Naive thymus-derived CD4-positive, alpha-beta T cell (primary cell): ENCODE measurements around the gene ADCYAP1R1. TPM values are rescaled to one million over a fixed set of nuclear protein-coding genes. Genes with fewer than 3 reads are reported as not detected.

Experiments used
- ATAC-seq: fragments of 150-1000 bp; cut with Tn5 transposase; 2 replicates; pipeline ENCODE4 v1.10.0; 2021; ENCODE audit warnings: mild to moderate bottlenecking, moderate library complexity
- CTCF ChIA-PET: fragments of 350-600 bp; sonication (Branson Sonifier 250); formaldehyde crosslinking; loops from one replicate; lab custom pipeline; 2021; ENCODE audit warnings: antibody characterized with exemption; lab: Charles Lee
- POLR2A ChIA-PET: fragments of 350-600 bp; sonication (Branson Sonifier 250); formaldehyde crosslinking; loops from one replicate; lab custom pipeline; 2021; ENCODE audit warnings: antibody characterized with exemption, inconsistent platforms; lab: Charles Lee
- DNase-seq, 9 donors: peaks; one replicate each; pipeline versions ENCODE4 v3.0.0 to v3.0.0-alpha.2; 2020 to 2022; ENCODE audit warnings: mixed read lengths in 1 of 9
- H3K27ac ChIP-seq: one replicate; pipeline ENCODE4 v1.7.0; 2013; ENCODE audit warnings: mild to moderate bottlenecking, low read depth, low read length, moderate library complexity
- H3K27me3 ChIP-seq, 2 donors: one replicate each; pipeline ENCODE4 v1.7.0; 2013; ENCODE audit warnings: low read length in 2 of 2, mild to moderate bottlenecking in 2 of 2, moderate library complexity in 2 of 2; ENCODE audit not compliant: control insufficient read depth in 2 of 2, insufficient read depth in 2 of 2
- H3K36me3 ChIP-seq, 3 experiments: 1 replicate in 2 of 3; 2 replicates in 1 of 3; pipeline ENCODE4 v1.7.0; 2013; ENCODE audit warnings: low read length in 3 of 3, mild to moderate bottlenecking in 3 of 3, moderate library complexity in 1 of 3; ENCODE audit not compliant: insufficient read depth in 3 of 3, control insufficient read depth in 2 of 3
- H3K4me1 ChIP-seq, 2 donors: one replicate each; pipeline ENCODE4 v1.7.0; 2013; ENCODE audit warnings: low read length in 2 of 2, mild to moderate bottlenecking in 2 of 2, moderate library complexity in 1 of 2; ENCODE audit not compliant: control insufficient read depth in 2 of 2, insufficient read depth in 2 of 2
- H3K4me3 ChIP-seq: 2 replicates; pipeline ENCODE4 v1.7.0; 2013; ENCODE audit warnings: mild to moderate bottlenecking, low read length
- H3K9me3 ChIP-seq, 3 experiments: 1 replicate in 2 of 3; 2 replicates in 1 of 3; pipeline ENCODE4 v1.7.0; 2013; ENCODE audit warnings: low read length in 3 of 3; ENCODE audit not compliant: control insufficient read depth in 2 of 3
- H3K27ac Mint-ChIP-seq, 9 donors: one replicate each; pipeline ENCODE4 v1.8.0; 2020 to 2022; ENCODE audit warnings: mixed read lengths in 9 of 9, mild to moderate bottlenecking in 8 of 9, moderate library complexity in 5 of 9, inconsistent platforms in 2 of 9
- H3K27me3 Mint-ChIP-seq, 5 donors: one replicate each; pipeline ENCODE4 v1.8.0; 2021 to 2022; ENCODE audit warnings: mixed read lengths in 5 of 5, mild to moderate bottlenecking in 1 of 5
- H3K36me3 Mint-ChIP-seq, 5 donors: one replicate each; pipeline ENCODE4 v1.8.0; 2020 to 2022; ENCODE audit warnings: mixed read lengths in 5 of 5, mild to moderate bottlenecking in 3 of 5, inconsistent platforms in 1 of 5
- H3K4me1 Mint-ChIP-seq, 7 donors: one replicate each; pipeline ENCODE4 v1.8.0; 2020 to 2022; ENCODE audit warnings: mixed read lengths in 7 of 7, mild to moderate bottlenecking in 3 of 7, inconsistent platforms in 1 of 7
- H3K4me3 Mint-ChIP-seq, 10 donors: one replicate each; pipeline ENCODE4 v1.8.0; 2020 to 2022; ENCODE audit warnings: mild to moderate bottlenecking in 10 of 10, mixed read lengths in 10 of 10, moderate library complexity in 6 of 10, inconsistent platforms in 2 of 10
- H3K9me3 Mint-ChIP-seq, 11 donors: one replicate each; pipeline ENCODE4 v1.8.0; 2020 to 2022; ENCODE audit warnings: mixed read lengths in 11 of 11, mild to moderate bottlenecking in 4 of 11, inconsistent platforms in 1 of 11, moderate library complexity in 1 of 11
- intact Hi-C, 2 donors: fragments of 100-400 bp; cut with micrococcal nuclease; formaldehyde crosslinking; loops; one replicate each; pipeline ENCODE4 v1.15.1; 2023
- polyA plus RNA-seq, 2 donors: library from polyadenylated mRNA; unstranded; fragments of 300-500 nt; fragmentation: Illumina TruSeq; gene quantifications; one replicate each; pipeline ENCODE4 v1.2.3, GENCODE V29; 2021
- total RNA-seq, 6 experiments: library from RNA in 5 of 6; stranded (reverse) in 5 of 6; gene quantifications; 1 replicate in 5 of 6; 2 replicates in 1 of 6; pipeline ENCODE4 v1.2.3 and lab custom pipeline; 2021 to 2026

ADCYAP1R1 gene
- total and polyA plus RNA-seq, 7 experiments from 2014 or later: not detected

DNA sequence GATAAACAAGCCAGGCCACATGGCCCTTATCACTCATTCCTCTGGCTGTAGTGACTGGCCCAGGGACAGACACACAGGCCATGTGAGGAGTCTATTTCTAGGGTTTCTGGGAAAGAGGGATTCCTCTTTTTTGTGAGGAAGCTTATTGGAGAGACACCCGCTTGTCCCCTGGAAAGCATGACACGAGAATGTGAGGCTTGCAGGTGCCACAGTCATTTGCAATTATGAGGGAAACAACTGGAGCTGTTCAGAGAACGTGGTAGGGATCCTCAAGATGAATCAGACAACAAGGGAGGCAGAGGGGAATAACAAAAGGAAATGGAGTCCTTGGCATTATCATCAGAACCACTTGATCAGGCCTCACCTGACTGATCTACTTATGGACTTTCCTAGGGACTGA, 64.5 kb downstream of the ADCYAP1R1 start:
- Mint-ChIP-seq H3K4me3 (no peak overlapping the region), H3K36me3 (no peaks in the 10 kb centered on the region), H3K4me1 (no peaks in the 10 kb centered on the region), H3K9me3 (peaks cover 0 to 3% (median 0%) of the 10 kb centered on the region in 11 donors), H3K27ac (no peak overlapping the region), H3K27me3 (peaks cover 1 to 22% (median 13%) of the 10 kb centered on the region in 5 donors)
- no peaks in the 10 kb centered on the region for H3K4me1 ChIP-seq
- ChIA-PET POLR2A (no interaction called here), CTCF (no interaction called here)
- H3K27me3 ChIP-seq: no peaks in the 10 kb centered on the region
- no peak for ATAC-seq
- H3K4me3 ChIP-seq: no peak overlapping the region
- intact Hi-C loops: no loop called here
- DNase-seq: no peak
- H3K27ac ChIP-seq: no peak overlapping the region
- no peaks in the 10 kb centered on the region for H3K9me3 ChIP-seq
- no peaks in the 10 kb centered on the region for H3K36me3 ChIP-seq

DNA sequence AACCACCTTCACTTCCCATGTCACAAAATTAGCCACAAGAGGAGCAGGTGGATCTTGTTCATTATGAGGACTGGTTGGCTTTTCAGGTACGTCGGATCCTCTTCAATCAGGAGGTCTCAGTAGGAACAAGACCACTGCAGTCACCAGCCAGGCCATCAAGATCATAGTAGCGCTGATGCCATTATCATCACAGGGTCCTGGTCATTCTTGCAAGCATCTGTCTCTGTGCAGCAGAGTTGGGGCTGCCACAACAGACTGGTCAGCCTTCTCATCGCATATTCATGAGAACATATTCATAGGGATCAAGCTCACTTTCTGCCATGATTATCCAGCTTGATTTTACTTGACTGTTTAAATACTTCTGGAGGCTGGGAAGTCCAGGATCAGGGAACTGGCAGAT, 67.1 kb downstream of the ADCYAP1R1 start:
- H3K4me1 Mint-ChIP-seq: no peaks in the 10 kb centered on the region
- peaks cover 6 to 36% (median 11%) of the 10 kb centered on the region in 5 donors for H3K27me3 Mint-ChIP-seq
- DNase-seq: no peak
- ChIA-PET POLR2A (interaction anchor here (1.0 kb wide), 1 partner anchor 9 kb away, joined by 3 read pairs; no protein-coding TSS in a partner anchor), CTCF (interaction anchor here (2.4 kb wide), 1 partner anchor 15 kb away, joined by 9 read pairs; no protein-coding TSS in a partner anchor)
- H3K9me3 ChIP-seq: no peaks in the 10 kb centered on the region
- H3K4me3 ChIP-seq: no peak overlapping the region
- H3K9me3 Mint-ChIP-seq: peaks cover 0 to 3% (median 0%) of the 10 kb centered on the region in 11 donors
- H3K36me3 ChIP-seq: no peaks in the 10 kb centered on the region
- no peak overlapping the region for H3K4me3 Mint-ChIP-seq
- no peaks in the 10 kb centered on the region for H3K27me3 ChIP-seq
- no peaks in the 10 kb centered on the region for H3K4me1 ChIP-seq
- no peak for ATAC-seq
- H3K27ac Mint-ChIP-seq: no peak overlapping the region
- H3K36me3 Mint-ChIP-seq: no peaks in the 10 kb centered on the region
- no peak overlapping the region for H3K27ac ChIP-seq
- intact Hi-C loops: no loop called here

DNA sequence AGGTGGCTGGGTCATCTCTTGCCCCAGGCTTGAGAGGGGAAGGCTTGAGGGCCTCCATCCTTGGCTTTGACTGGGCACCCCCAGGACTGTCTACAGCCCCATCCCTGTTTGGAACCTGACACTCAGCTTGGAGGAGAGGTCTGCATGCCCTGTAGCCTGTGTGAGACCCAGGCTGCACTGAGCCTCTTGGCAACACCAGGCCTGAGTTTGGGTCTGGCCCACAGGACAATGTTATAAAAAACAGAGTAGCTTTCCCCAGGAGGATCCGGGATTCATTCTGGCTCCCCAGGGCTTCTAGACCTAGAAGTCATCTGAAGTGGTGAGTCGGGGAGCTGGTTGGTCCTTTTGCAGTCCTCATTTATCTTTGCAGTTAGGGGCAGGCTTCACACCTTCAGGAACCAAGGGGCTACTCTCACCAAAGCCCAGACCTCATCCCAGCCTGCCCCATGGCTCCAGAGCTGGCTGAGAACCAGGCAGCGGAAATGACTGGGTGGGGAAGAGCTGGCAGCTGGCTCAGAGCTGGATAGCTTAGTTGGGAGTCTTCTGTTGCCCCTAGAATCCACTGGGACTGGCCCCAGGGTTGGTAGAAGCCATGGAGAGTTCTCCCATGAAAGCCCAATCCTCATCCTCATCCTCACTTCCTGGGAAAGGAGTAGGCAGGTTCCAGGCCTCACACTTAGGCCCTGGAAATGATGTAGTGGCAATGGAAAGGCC, 68.8 kb downstream of the ADCYAP1R1 start:
- no peaks in the 10 kb centered on the region for H3K36me3 Mint-ChIP-seq
- intact Hi-C loops: no loop called here
- peaks cover 6 to 49% (median 12%) of the 10 kb centered on the region in 5 donors for H3K27me3 Mint-ChIP-seq
- Histone ChIP-seq H3K36me3 (no peaks in the 10 kb centered on the region), H3K27ac (no peak overlapping the region), H3K4me3 (no peak overlapping the region), H3K4me1 (no peaks in the 10 kb centered on the region), H3K27me3 (no peaks in the 10 kb centered on the region), H3K9me3 (no peaks in the 10 kb centered on the region)
- DNase-seq (no peak), ATAC-seq (no peak)
- H3K9me3 Mint-ChIP-seq: no peaks in the 10 kb centered on the region
- no peaks in the 10 kb centered on the region for H3K4me1 Mint-ChIP-seq
- POLR2A ChIA-PET: no interaction called here
- CTCF ChIA-PET: interaction anchor here (1.0 kb wide), 1 partner anchor 14 kb away, joined by 3 read pairs; no protein-coding TSS in a partner anchor
- H3K4me3 Mint-ChIP-seq: no peak overlapping the region
- H3K27ac Mint-ChIP-seq: no peak overlapping the region

DNA sequence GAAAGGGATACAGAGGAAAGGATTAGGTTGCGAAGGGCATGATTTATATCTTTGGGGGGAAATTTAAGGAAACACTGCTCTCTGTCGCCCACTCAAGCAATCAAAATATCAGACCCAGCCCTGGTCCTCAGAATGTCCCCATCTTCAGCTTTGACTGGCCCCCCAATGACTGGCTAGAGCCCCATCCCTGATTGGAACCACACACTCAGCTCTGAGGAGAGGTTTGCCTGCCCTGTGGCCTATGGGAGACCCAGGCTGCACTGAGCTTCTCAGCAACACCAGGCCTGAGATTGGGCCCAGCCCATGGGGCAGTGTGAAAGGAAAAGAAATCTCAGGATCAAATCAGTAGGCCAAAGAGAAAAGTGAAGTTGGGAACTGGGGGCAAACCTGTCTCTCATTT, 69.5 kb downstream of the ADCYAP1R1 start:
- Histone ChIP-seq H3K4me3 (no peak overlapping the region), H3K9me3 (no peaks in the 10 kb centered on the region), H3K36me3 (no peaks in the 10 kb centered on the region), H3K27me3 (no peaks in the 10 kb centered on the region), H3K27ac (no peak overlapping the region), H3K4me1 (no peaks in the 10 kb centered on the region)
- Mint-ChIP-seq H3K4me3 (no peak overlapping the region), H3K27ac (peak overlapping the region in 1 of 9 donors; percentile 4), H3K36me3 (no peaks in the 10 kb centered on the region), H3K27me3 (peaks cover 6 to 47% (median 13%) of the 10 kb centered on the region in 5 donors), H3K4me1 (no peaks in the 10 kb centered on the region), H3K9me3 (no peaks in the 10 kb centered on the region)
- POLR2A ChIA-PET: no interaction called here
- no peak for ATAC-seq
- intact Hi-C loops: no loop called here
- CTCF ChIA-PET: interaction anchor here (1.3 to 2.1 kb wide), 5 partner anchors 13 to 320 kb away, joined by 4 to 9 read pairs (median 7); no protein-coding TSS in a partner anchor
- DNase-seq: no peak

DNA sequence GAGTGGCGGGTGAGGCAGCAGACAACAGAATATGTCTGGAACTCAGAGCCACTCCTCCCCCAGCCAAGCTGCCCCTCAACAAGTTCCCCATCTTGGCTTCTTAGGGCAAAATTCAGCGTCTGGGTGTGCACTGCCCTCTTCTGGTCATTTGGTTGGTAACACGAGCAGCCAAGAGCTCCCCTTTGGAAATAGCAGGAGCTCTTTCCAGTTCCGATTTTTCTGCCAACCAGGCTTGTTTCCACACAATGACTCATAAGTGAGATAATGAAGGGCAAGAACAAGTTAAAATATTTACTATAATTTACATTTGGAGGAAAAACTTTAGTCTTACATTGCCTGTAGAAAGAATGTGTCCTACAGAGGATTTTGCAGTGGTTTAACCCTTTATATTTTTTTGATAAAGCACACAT, 70.5 kb downstream of the ADCYAP1R1 start:
- H3K4me3 Mint-ChIP-seq: no peak overlapping the region
- H3K4me3 ChIP-seq: no peak overlapping the region
- no peaks in the 10 kb centered on the region for H3K9me3 ChIP-seq
- no peak overlapping the region for H3K27ac Mint-ChIP-seq
- no peaks in the 10 kb centered on the region for H3K36me3 Mint-ChIP-seq
- no peak overlapping the region for H3K27ac ChIP-seq
- H3K9me3 Mint-ChIP-seq: no peaks in the 10 kb centered on the region
- peak; percentile 59 for ATAC-seq
- ChIA-PET POLR2A (no interaction called here), CTCF (interaction anchor here (0.7 to 2.1 kb wide), 7 partner anchors 12 to 1260 kb away, joined by 3 to 9 read pairs (median 6); no protein-coding TSS in a partner anchor)
- intact Hi-C loops: loop anchor here in 1 of 2 donors (1.0 to 2.0 kb wide), 3 partner anchors 139 to 322 kb away; no protein-coding TSS in a partner anchor
- H3K4me1 Mint-ChIP-seq: no peaks in the 10 kb centered on the region
- H3K4me1 ChIP-seq: no peaks in the 10 kb centered on the region
- H3K27me3 Mint-ChIP-seq: peaks cover 6 to 41% (median 13%) of the 10 kb centered on the region in 5 donors
- no peaks in the 10 kb centered on the region for H3K27me3 ChIP-seq
- H3K36me3 ChIP-seq: no peaks in the 10 kb centered on the region
- peak in 4 of 9 donors; percentile 5 to 31 (median 12) for DNase-seq

DNA sequence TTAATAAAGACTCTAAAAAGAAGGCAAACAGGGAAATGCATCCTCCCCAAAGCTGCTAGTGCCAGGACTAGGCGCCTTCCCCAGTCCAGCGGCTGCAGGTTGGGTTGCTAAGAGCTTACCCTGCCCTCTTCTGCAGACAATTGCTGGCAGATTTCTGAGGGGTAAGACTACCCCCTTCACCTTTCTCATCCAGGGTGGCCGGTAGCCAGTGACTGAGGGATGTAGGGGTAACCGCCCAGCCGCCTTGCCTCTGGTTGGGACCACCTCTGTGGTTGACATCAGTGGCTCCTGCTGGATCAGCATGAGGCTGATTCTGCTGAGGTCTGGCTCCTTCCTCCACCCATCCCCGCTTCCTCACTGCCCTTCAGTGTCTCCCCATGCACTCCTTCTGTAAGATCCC, 71.2 kb downstream of the ADCYAP1R1 start:
- Histone ChIP-seq H3K27me3 (no peaks in the 10 kb centered on the region), H3K36me3 (no peaks in the 10 kb centered on the region), H3K27ac (no peak overlapping the region), H3K9me3 (no peaks in the 10 kb centered on the region), H3K4me3 (no peak overlapping the region), H3K4me1 (no peaks in the 10 kb centered on the region)
- Mint-ChIP-seq H3K36me3 (no peaks in the 10 kb centered on the region), H3K9me3 (no peaks in the 10 kb centered on the region), H3K27me3 (peaks cover 6 to 40% (median 13%) of the 10 kb centered on the region in 5 donors), H3K4me3 (no peak overlapping the region), H3K4me1 (no peaks in the 10 kb centered on the region), H3K27ac (no peak overlapping the region)
- ATAC-seq: no peak
- intact Hi-C loops: loop anchor here in 1 of 2 donors (2.0 kb wide), 1 partner anchor 149 kb away; no protein-coding TSS in a partner anchor
- POLR2A ChIA-PET: no interaction called here
- no peak for DNase-seq
- CTCF ChIA-PET: interaction anchor here (0.7 to 2.1 kb wide), 6 partner anchors 11 to 1261 kb away, joined by 3 to 9 read pairs (median 6); no protein-coding TSS in a partner anchor
